Mesodermal cell (in vitro differentiated cells): ENCODE results near the gene SYT2.

Experiments
- H3K27ac ChIP-seq: 2 replicates; pipeline ENCODE4 v1.7.0; 2013; ENCODE audit warnings: mild to moderate bottlenecking, low read depth, low read length, moderate library complexity; ENCODE audit not compliant: severe bottlenecking
- H3K36me3 ChIP-seq: 2 replicates; pipeline ENCODE4 v1.7.1; 2013; ENCODE audit warnings: mild to moderate bottlenecking, low read length, moderate library complexity; ENCODE audit not compliant: control insufficient read depth, insufficient read depth
- H3K4me1 ChIP-seq: one replicate; pipeline ENCODE4 v1.7.1; 2013; ENCODE audit warnings: mild to moderate bottlenecking, low read length; ENCODE audit not compliant: insufficient read depth, control insufficient read depth, poor library complexity, severe bottlenecking
- H3K4me3 ChIP-seq: 2 replicates; pipeline ENCODE4 v1.7.0; 2013; ENCODE audit warnings: low read length, control low read depth, mild to moderate bottlenecking; ENCODE audit not compliant: insufficient read depth, poor library complexity, severe bottlenecking; ENCODE audit errors: extremely low read depth
- H3K9me3 ChIP-seq: 2 replicates; pipeline ENCODE4 v1.7.1; 2013; ENCODE audit warnings: mild to moderate bottlenecking, low read length, moderate library complexity; ENCODE audit not compliant: control insufficient read depth
- WGBS, 2 experiments: methylation state at CpG; one replicate each; pipeline ENCODE4 v1.1.5; 2013; ENCODE audit warnings: missing lambda C conversion rate in 2 of 2; ENCODE audit not compliant: insufficient coverage in 2 of 2; 5-methylcytosine and 5-hydroxymethylcytosine counted together

The SYT2 gene

GRCh38 chr1:202689082-202689481, 21.2 kb downstream of the SYT2 start:
- 0% methylated on average over 1 of the region's 3 CpGs; no CpG with 5 or more reads in 1 of the 2 experiments for WGBS, 2 experiments
- Histone ChIP-seq H3K4me1 (no peaks in the 10 kb centered on the region), H3K9me3 (no peaks in the 10 kb centered on the region), H3K36me3 (no peaks in the 10 kb centered on the region), H3K4me3 (no peak overlapping the region), H3K27ac (no peak overlapping the region)

GRCh38 chr1:202688401-202688800, 21.9 kb downstream of the SYT2 start:
- H3K9me3 ChIP-seq: no peaks in the 10 kb centered on the region
- H3K27ac ChIP-seq: no peak overlapping the region
- WGBS, 2 experiments: 79 to 94% methylated on average over 5 of the region's 7 CpGs
- H3K4me1 ChIP-seq: no peaks in the 10 kb centered on the region
- H3K36me3 ChIP-seq: no peaks in the 10 kb centered on the region
- no peak overlapping the region for H3K4me3 ChIP-seq

- 78 to 88% methylated on average over 3 of the region's 3 CpGs for WGBS, 2 experiments
- no peaks in the 10 kb centered on the region for H3K4me1 ChIP-seq
- no peak overlapping the region for H3K27ac ChIP-seq
- H3K4me3 ChIP-seq: no peak overlapping the region
- no peaks in the 10 kb centered on the region for H3K36me3 ChIP-seq
- no peaks in the 10 kb centered on the region for H3K9me3 ChIP-seq
Measured at GRCh38 chr1:202687798-202688197, 22.5 kb downstream of the SYT2 start.

- Histone ChIP-seq H3K36me3 (no peaks in the 10 kb centered on the region), H3K4me1 (no peaks in the 10 kb centered on the region), H3K27ac (no peak overlapping the region), H3K9me3 (no peaks in the 10 kb centered on the region), H3K4me3 (no peak overlapping the region)
- 82 to 88% methylated on average over 6 to 7 of the region's 11 CpGs for WGBS, 2 experiments
Measured at GRCh38 chr1:202687370-202687769, 22.9 kb downstream of the SYT2 start.

GRCh38 chr1:202685641-202686040, 24.6 kb downstream of the SYT2 start:
- Histone ChIP-seq H3K4me3 (no peak overlapping the region), H3K27ac (no peak overlapping the region), H3K4me1 (no peaks in the 10 kb centered on the region), H3K36me3 (no peaks in the 10 kb centered on the region), H3K9me3 (no peaks in the 10 kb centered on the region)
- WGBS, 2 experiments: 83 to 91% methylated on average over 3 of the region's 6 CpGs

GRCh38 chr1:202684716-202685115, 25.5 kb downstream of the SYT2 start:
- Histone ChIP-seq H3K36me3 (no peaks in the 10 kb centered on the region), H3K9me3 (no peaks in the 10 kb centered on the region), H3K4me1 (no peaks in the 10 kb centered on the region), H3K4me3 (no peak overlapping the region), H3K27ac (no peak overlapping the region)
- 63 to 69% methylated on average over 1 to 2 of the region's 2 CpGs for WGBS, 2 experiments

- H3K9me3 ChIP-seq: no peaks in the 10 kb centered on the region
- H3K36me3 ChIP-seq: no peaks in the 10 kb centered on the region
- WGBS, 2 experiments: 90 to 96% methylated on average over 3 of the region's 4 CpGs
- no peak overlapping the region for H3K4me3 ChIP-seq
- no peaks in the 10 kb centered on the region for H3K4me1 ChIP-seq
- H3K27ac ChIP-seq: no peak overlapping the region
Measured at GRCh38 chr1:202683029-202683428, 27.2 kb downstream of the SYT2 start.

GRCh38 chr1:202682477-202682876, 27.8 kb downstream of the SYT2 start:
- H3K4me1 ChIP-seq: no peaks in the 10 kb centered on the region
- 89 to 97% methylated on average over 8 to 9 of the region's 9 CpGs for WGBS, 2 experiments

GRCh38 chr1:202681736-202682420, 28.4 kb downstream of the SYT2 start:
- H3K36me3 ChIP-seq: no peaks in the 10 kb centered on the region
- no peak overlapping the region for H3K4me3 ChIP-seq
- 80 to 87% methylated on average over 9 to 10 of the region's 11 CpGs for WGBS, 2 experiments
- peaks cover 5% of the 10 kb centered on the region for H3K9me3 ChIP-seq
- no peak overlapping the region for H3K27ac ChIP-seq
- H3K4me1 ChIP-seq: no peaks in the 10 kb centered on the region

More at GRCh38 chr1:202682477-202682876, 27.8 kb downstream of the SYT2 start:
- H3K4me3 ChIP-seq: no peak overlapping the region
- no peak overlapping the region for H3K27ac ChIP-seq
- no peaks in the 10 kb centered on the region for H3K36me3 ChIP-seq
- peaks cover 1% of the 10 kb centered on the region for H3K9me3 ChIP-seq

- H3K36me3 ChIP-seq: no peaks in the 10 kb centered on the region
- H3K27ac ChIP-seq: no peak overlapping the region
- H3K9me3 ChIP-seq: peaks cover 5% of the 10 kb centered on the region
- WGBS, 2 experiments: 100% methylated on average over 1 of the region's 2 CpGs; no CpG with 5 or more reads in 1 of the 2 experiments
- no peaks in the 10 kb centered on the region for H3K4me1 ChIP-seq
- H3K4me3 ChIP-seq: no peak overlapping the region
Measured at GRCh38 chr1:202680586-202681352, 29.5 kb downstream of the SYT2 start.
